Stimulated activated effector memory CD8-positive, alpha-beta T cell treated with anti-CD3 and anti-CD28 coated beads, Interleukin-12 subunit alpha, Interleukin-12 subunit beta, amount 100 ng/mL, for 72 hours (primary cell): Measurements from ENCODE around the gene CORO2B.
A peak's percentile ranks its signal among the peaks of the same experiment; 100 is the strongest.

ENCODE experiments used
- ATAC-seq: fragments of 150-1000 bp; cut with Tn5 transposase; 2 replicates; pipeline ENCODE4 v1.10.0; 2021
- DNase-seq, 2 donors: peaks; one replicate each; pipeline ENCODE4 v3.0.0; 2021 to 2022; ENCODE audit warnings: low spot score in 2 of 2
- H3K27ac Mint-ChIP-seq: one replicate; pipeline ENCODE4 v1.8.0; 2022; ENCODE audit warnings: mild to moderate bottlenecking, mixed read lengths
- H3K36me3 Mint-ChIP-seq: one replicate; pipeline ENCODE4 v1.8.0; 2022; ENCODE audit warnings: mild to moderate bottlenecking, mixed read lengths
- H3K4me1 Mint-ChIP-seq: one replicate; pipeline ENCODE4 v1.8.0; 2022; ENCODE audit warnings: mixed read lengths
- H3K4me3 Mint-ChIP-seq: one replicate; pipeline ENCODE4 v1.8.0; 2022; ENCODE audit warnings: mild to moderate bottlenecking, mixed read lengths
- H3K9me3 Mint-ChIP-seq: one replicate; pipeline ENCODE4 v1.8.0; 2022; ENCODE audit warnings: mixed read lengths

Gene CORO2B

GRCh38 chr15:68578980-68579935 lies at the start of gene CORO2B:
CORO2B (plus strand) TSS chr15:68578993; CDS start chr15:68579263, 270 bp downstream.
- H3K27ac Mint-ChIP-seq: peak within 1 kb of the TSS; percentile 23
- H3K36me3 Mint-ChIP-seq: peaks cover 5% of the 10 kb centered on the region
- peaks cover 14% of the 10 kb centered on the region for H3K4me1 Mint-ChIP-seq
- ATAC-seq (peak; percentile 6), DNase-seq (no peak)
- H3K4me3 Mint-ChIP-seq: peak within 1 kb of the TSS; percentile 64
- H3K9me3 Mint-ChIP-seq: no peaks in the 10 kb centered on the region

GRCh38 chr15:68531387-68532179 lies 47.2 kb upstream of the CORO2B start:
- no peak overlapping the region for H3K4me3 Mint-ChIP-seq
- H3K9me3 Mint-ChIP-seq: peaks cover 12% of the 10 kb centered on the region
- no peaks in the 10 kb centered on the region for H3K36me3 Mint-ChIP-seq
- DNase-seq (no peak), ATAC-seq (no peak)
- H3K27ac Mint-ChIP-seq: no peak overlapping the region
- H3K4me1 Mint-ChIP-seq: no peaks in the 10 kb centered on the region

GRCh38 chr15:68536331-68537095 lies 42.3 kb upstream of the CORO2B start:
- DNase-seq (no peak), ATAC-seq (no peak)
- Mint-ChIP-seq H3K4me3 (no peak overlapping the region), H3K27ac (no peak overlapping the region), H3K36me3 (no peaks in the 10 kb centered on the region), H3K9me3 (peaks cover 12% of the 10 kb centered on the region), H3K4me1 (no peaks in the 10 kb centered on the region)

GRCh38 chr15:68537097-68537496 lies 41.7 kb upstream of the CORO2B start:
- no peak for DNase-seq
- Mint-ChIP-seq H3K36me3 (no peaks in the 10 kb centered on the region), H3K9me3 (peaks cover 10% of the 10 kb centered on the region), H3K4me1 (no peaks in the 10 kb centered on the region), H3K27ac (no peak overlapping the region), H3K4me3 (no peak overlapping the region)
- ATAC-seq: no peak

GRCh38 chr15:68537506-68537905 lies 41.3 kb upstream of the CORO2B start:
- DNase-seq (no peak), ATAC-seq (no peak)
- no peaks in the 10 kb centered on the region for H3K36me3 Mint-ChIP-seq
- H3K9me3 Mint-ChIP-seq: peaks cover 6% of the 10 kb centered on the region
- H3K4me1 Mint-ChIP-seq: no peaks in the 10 kb centered on the region
- H3K4me3 Mint-ChIP-seq: no peak overlapping the region
- H3K27ac Mint-ChIP-seq: no peak overlapping the region

GRCh38 chr15:68538311-68538710 lies 40.5 kb upstream of the CORO2B start:
- ATAC-seq (no peak), DNase-seq (no peak)
- no peaks in the 10 kb centered on the region for H3K4me1 Mint-ChIP-seq
- no peak overlapping the region for H3K27ac Mint-ChIP-seq
- H3K4me3 Mint-ChIP-seq: no peak overlapping the region
- H3K9me3 Mint-ChIP-seq: no peaks in the 10 kb centered on the region
- H3K36me3 Mint-ChIP-seq: no peaks in the 10 kb centered on the region

GRCh38 chr15:68541743-68542142 lies 37.0 kb upstream of the CORO2B start:
- H3K9me3 Mint-ChIP-seq: no peaks in the 10 kb centered on the region

GRCh38 chr15:68542348-68542747 lies 36.4 kb upstream of the CORO2B start:
- Mint-ChIP-seq H3K27ac (no peak overlapping the region), H3K4me3 (no peak overlapping the region), H3K36me3 (no peaks in the 10 kb centered on the region), H3K4me1 (no peaks in the 10 kb centered on the region), H3K9me3 (no peaks in the 10 kb centered on the region)
- DNase-seq: no peak
- no peak for ATAC-seq

More at GRCh38 chr15:68541743-68542142, 37.0 kb upstream of the CORO2B start:
- no peaks in the 10 kb centered on the region for H3K36me3 Mint-ChIP-seq
- no peak for DNase-seq
- H3K4me3 Mint-ChIP-seq: no peak overlapping the region
- H3K4me1 Mint-ChIP-seq: no peaks in the 10 kb centered on the region
- no peak overlapping the region for H3K27ac Mint-ChIP-seq
- no peak for ATAC-seq

GRCh38 chr15:68542771-68543164 lies 36.0 kb upstream of the CORO2B start:
- Mint-ChIP-seq H3K4me3 (no peak overlapping the region), H3K27ac (no peak overlapping the region), H3K4me1 (no peaks in the 10 kb centered on the region), H3K36me3 (no peaks in the 10 kb centered on the region), H3K9me3 (no peaks in the 10 kb centered on the region)
- DNase-seq: no peak
- ATAC-seq: no peak

- H3K9me3 Mint-ChIP-seq: no peaks in the 10 kb centered on the region
- H3K27ac Mint-ChIP-seq: no peak overlapping the region
- H3K36me3 Mint-ChIP-seq: no peaks in the 10 kb centered on the region
- DNase-seq: no peak
- no peak overlapping the region for H3K4me3 Mint-ChIP-seq
- H3K4me1 Mint-ChIP-seq: no peaks in the 10 kb centered on the region
- ATAC-seq: no peak
Observed at GRCh38 chr15:68543165-68544008, 35.4 kb upstream of the CORO2B start.

GRCh38 chr15:68546318-68546717 lies 32.5 kb upstream of the CORO2B start:
- Mint-ChIP-seq H3K4me3 (no peak overlapping the region), H3K27ac (no peak overlapping the region), H3K36me3 (no peaks in the 10 kb centered on the region), H3K9me3 (no peaks in the 10 kb centered on the region), H3K4me1 (no peaks in the 10 kb centered on the region)
- ATAC-seq (no peak), DNase-seq (no peak)

- Mint-ChIP-seq H3K36me3 (no peaks in the 10 kb centered on the region), H3K27ac (no peak overlapping the region), H3K9me3 (no peaks in the 10 kb centered on the region), H3K4me1 (no peaks in the 10 kb centered on the region), H3K4me3 (no peak overlapping the region)
- peak; percentile 82 for ATAC-seq
- DNase-seq: no peak
Observed at GRCh38 chr15:68548364-68548763, 30.4 kb upstream of the CORO2B start.

- Mint-ChIP-seq H3K4me1 (no peaks in the 10 kb centered on the region), H3K36me3 (no peaks in the 10 kb centered on the region), H3K4me3 (no peak overlapping the region), H3K9me3 (no peaks in the 10 kb centered on the region), H3K27ac (no peak overlapping the region)
- ATAC-seq (no peak), DNase-seq (no peak)
Observed at GRCh38 chr15:68550004-68550403, 28.8 kb upstream of the CORO2B start.

GRCh38 chr15:68550498-68551295 lies 28.1 kb upstream of the CORO2B start:
- peak; percentile 29 for ATAC-seq
- H3K9me3 Mint-ChIP-seq: no peaks in the 10 kb centered on the region
- peak; percentile 65 to 84 for DNase-seq
- no peaks in the 10 kb centered on the region for H3K36me3 Mint-ChIP-seq
- H3K4me3 Mint-ChIP-seq: no peak overlapping the region
- no peak overlapping the region for H3K27ac Mint-ChIP-seq
- no peaks in the 10 kb centered on the region for H3K4me1 Mint-ChIP-seq
